Neural cell (in vitro differentiated cells): ENCODE measurements around the gene DLAT.
"Not testable (repeated sequence)": the region's sequence is repeated elsewhere in the genome, so short reads cannot be mapped to it uniquely, and the experiment has no call there.

ENCODE experiments used
- CTCF ChIP-seq: fragments of 450-650 bp; IDR thresholded peaks from 2 replicates; pipeline ENCODE4 v1.5.1; 2014; ENCODE audit warnings: antibody characterized with exemption, mild to moderate bottlenecking, moderate library complexity; ENCODE audit not compliant: poor library complexity, severe bottlenecking
- EP300 ChIP-seq: fragments of 450-650 bp; conservative IDR thresholded peaks from 2 replicates; pipeline ENCODE4 v1.6.1; 2014; ENCODE audit warnings: antibody characterized with exemption, mild to moderate bottlenecking, moderate library complexity; ENCODE audit not compliant: poor library complexity, severe bottlenecking
- EZH2 ChIP-seq: fragments of 200-600, 300-800 bp; shearing (Covaris generic), sonication (generic); IDR thresholded peaks from 2 replicates; pipeline ENCODE4 v1.6.1; 2014; ENCODE audit warnings: antibody characterized with exemption, low read length, borderline replicate concordance, mild to moderate bottlenecking; ENCODE audit not compliant: insufficient read depth, poor library complexity, severe bottlenecking
- POLR2AphosphoS5 ChIP-seq: IDR thresholded peaks from 2 replicates; pipeline ENCODE4 v1.6.1; 2012
- TAF1 ChIP-seq: IDR thresholded peaks from 2 replicates; pipeline ENCODE4 v1.6.1; 2012; ENCODE audit warnings: low read depth

- not testable (repeated sequence) for TF ChIP-seq POLR2AphosphoS5, EZH2, TAF1, EP300, CTCF
Measured at GRCh38 chr11:112006095-112006441, 19.1 kb upstream of the DLAT start.
